DMS79 treated with DMSO at 0.1 percent for 48 hours (cell line): ENCODE measurements around the gene ATP5F1E.
"Not testable (repeated sequence)": the region's sequence is repeated elsewhere in the genome, so short reads cannot be mapped to it uniquely, and the experiment has no call there.

Experiments used
- DNase-seq: peaks from one replicate; lab custom pipeline; 2025; lab: John Stamatoyannopoulos, UW

The ATP5F1E gene

DNA sequence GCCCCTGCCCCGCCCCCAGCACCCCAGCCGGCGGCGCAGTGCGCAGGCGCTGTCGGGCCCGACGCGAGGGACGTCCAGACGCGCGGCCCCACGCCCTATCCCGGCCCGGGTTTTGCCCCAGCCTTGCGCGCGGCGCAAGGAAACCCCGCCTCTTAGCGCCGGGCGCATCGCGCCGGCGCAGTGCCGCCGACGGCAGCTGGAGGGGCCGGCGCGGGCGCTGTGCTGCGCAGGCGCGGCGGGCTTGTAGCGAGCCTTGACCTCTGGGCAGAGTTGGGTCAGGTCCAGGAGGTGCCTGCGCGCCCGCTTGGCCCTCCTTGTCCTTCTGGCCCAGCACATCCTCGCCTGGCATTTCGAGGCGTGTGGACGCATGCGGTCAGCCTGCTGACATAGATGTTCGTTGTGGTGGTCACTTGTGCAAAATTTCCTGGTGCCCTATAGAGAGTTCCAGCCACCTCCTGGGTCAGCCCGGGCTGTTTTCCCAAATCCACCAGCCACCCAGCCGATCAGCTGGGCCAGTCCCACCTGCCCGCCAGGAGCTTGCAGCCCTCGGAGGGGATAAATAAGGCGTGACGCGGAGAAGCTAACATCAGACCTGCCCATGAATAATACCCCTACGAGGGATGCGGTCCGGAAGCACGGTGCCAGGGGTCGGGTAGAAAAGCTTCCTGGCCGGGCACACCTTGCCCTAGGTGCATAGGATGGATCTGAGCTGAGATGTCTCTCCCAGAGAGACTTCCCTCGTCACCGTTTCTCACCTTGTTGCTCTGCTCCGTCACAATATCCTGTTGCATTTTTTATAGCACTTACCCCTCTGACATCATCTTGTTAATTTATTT lies 10.9 kb upstream of the ATP5F1E start:
- DNase-seq: peak; percentile 52

DNA sequence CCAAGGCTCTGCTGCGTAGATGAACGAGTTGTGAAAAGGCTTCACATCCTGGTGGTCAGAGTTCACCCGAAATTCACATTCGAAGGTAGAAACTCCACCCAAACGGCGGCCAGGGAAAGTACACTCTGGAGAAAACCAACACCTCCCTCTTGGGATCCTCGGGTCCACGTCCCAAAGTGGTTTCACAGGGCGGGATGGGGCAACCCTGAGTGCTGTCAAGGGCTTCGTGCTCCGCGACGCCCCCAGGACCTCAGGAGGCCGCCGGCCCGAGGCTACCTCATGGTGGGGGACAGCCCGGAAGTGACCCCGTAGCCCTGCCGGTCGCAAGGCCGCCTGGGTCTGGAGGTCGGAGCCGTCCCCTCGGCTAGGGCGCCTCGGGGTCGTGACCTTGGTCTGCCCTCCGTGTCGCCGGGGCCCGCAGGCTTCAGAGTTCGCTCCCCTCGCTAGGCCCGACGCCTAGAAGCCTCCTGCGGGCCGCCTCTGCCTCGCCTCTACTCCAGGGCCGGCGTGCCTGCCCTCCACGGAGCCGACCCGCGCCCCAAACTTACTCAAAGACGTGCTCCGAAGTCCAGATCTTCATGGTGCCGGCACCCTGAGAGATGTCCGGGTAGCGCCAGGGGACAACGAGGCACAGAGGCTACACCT lies 10.1 kb upstream of the ATP5F1E start, which contains the start of gene PRELID3B:
PRELID3B (minus strand) TSS at position 636 of the 645 bp plus-strand sequence; CDS start at position 580, 56 bp downstream.
- DNase-seq: no peak

DNA sequence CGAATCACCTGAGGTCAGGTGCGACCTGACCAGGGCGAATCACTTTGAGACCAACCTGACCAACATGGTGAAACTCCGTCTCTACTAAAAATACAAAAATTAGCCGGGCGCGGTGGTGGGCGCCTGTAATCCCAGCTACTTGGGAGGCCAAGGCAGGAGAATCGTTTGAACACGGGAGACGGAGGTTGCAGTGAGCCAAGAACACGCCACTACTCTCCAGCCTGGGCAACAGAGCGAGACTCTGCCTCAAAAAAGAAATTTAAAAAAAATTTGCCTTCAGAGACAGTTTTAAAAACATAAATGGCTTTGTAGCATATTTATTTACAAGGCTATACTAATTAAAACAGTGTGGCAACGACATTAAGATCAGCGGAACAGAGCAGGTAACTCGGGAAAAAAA lies 9.4 kb upstream of the ATP5F1E start:
- DNase-seq: not testable (repeated sequence)

DNA sequence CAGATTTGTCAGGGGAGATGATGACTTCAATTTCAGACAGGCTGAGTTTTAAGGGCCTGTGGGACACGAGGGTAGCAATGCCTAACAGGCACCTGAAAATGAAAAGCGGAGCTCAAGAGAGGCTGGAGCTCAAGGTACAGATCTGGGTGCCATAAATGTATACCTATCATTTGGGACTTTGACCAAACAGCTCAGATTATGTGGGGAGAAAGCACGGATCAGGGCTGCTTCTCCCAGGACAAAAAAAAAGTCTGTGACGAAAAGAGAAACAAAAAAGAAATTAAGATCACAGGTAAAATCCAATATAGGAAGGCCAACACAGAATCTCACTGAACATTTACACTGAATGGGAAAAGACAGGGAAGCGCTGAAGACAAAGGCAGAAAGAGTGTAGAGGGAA lies 8.5 kb upstream of the ATP5F1E start:
- no peak for DNase-seq

DNA sequence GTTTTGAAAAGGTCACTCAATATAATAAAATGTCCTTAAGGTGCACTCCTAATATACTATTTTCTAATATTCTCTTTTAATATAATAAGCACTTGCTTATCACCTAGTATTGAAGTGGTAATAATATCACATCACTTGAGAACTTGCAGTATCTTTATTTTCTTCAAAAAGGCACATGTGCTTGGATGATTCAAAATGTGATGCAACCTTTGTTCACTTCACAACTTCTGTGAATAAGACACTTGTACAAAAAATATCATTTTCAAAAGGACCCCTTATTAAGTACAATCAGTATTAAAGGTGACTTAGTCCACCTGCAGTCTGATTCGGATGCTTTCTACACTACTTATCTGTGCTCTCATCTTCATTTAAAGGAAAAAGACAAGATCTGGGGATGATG lies 7.1 kb upstream of the ATP5F1E start:
- no peak for DNase-seq

DNA sequence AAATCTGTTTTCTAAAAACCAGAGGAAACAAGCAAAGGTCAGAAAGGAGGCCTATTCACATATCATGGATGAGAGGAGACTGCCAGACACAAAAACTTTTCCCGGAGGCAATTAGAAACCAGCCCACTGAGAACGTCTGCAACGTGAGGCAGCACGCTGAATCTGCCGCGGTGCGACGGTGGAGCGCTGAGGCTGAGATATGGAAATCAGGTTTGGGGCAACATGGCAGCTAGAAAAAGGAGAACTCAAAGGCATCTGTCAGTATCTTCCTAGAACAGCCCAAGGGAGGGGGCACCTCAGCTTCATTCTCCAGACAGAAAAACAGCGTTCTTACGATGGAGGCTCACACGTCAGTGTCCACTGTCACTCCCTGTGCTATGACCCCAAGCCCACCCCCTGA lies 5.3 kb upstream of the ATP5F1E start:
- DNase-seq: no peak

DNA sequence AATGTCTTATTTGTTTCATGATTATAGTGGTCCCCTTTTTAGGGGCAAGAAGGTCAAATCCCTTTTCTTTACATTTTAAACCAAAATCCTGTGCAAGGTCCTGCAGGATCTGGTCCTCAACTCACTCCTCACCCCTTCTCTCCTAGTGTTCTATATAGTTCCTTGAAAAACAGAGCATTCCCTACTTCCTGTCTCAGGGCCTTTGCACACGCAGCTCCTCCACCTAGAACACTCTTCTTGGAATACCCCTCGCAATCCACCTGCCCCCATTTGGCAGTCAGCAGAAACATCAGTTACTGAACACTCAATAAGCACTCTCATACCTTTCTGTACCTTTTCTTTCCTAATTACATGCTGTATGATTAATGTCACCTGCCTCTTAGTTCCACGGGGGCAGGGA lies 3.2 kb upstream of the ATP5F1E start:
- DNase-seq: no peak

DNA sequence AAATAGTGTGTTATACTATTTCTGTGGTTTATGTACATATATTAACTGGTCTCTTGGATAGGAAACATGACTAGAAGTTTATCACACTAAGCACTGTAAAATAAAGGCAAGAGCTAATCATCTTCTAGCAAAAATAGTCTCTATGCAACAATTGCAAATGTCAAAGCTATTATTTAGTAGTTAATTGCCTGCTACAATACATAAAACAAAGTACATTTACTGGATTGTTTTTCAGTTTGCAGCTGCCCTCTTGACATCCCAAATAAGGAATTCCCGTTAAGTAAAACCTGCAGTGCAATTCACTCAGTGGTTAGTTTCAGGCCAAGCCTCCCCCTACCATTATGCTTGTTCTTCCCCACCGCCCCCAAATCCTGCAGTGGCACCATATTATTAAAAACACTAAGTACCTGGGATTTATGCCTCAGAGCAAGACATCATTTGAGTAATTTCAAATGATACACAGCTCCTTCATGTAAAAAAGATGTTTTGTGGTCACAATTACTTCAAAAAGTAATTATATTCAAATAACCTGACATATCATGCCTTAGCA lies 1.6 kb upstream of the ATP5F1E start:
- no peak for DNase-seq

DNA sequence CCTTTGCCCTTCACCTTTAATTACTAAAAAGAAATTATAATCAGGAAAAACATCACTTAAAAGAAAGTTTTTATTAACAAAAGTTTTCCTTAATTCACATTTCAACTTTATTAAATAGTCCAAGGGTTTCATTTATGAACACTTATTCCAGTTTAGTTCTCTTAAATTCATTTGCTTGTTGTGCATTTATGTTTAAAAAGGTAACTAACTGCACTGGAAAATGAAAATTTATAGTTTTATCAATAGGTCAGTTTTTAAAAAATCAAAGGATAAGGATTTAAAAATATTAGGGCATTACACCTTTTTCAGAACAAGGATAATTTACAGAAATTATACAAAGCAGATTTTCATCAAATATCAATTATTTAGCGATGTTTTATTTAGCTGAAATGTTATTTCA lies 958 bp upstream of the ATP5F1E start:
- no peak for DNase-seq

DNA sequence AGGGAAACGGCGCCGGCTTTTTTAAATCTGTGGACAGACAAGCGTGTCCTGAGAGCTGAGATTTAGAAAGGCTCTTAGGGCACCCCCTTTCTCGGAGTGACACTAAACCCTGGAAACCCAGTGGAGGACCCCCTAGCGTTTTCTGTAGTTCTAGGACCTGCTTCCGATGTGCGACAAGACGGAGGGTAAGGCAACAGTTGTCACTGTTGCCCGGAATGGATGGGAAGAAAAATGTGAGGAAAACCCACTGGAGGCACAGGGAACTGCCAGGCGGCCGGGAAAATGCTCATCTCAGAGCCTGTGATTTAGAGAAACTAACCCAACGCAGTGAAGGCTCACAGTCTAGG lies 551 bp upstream of the ATP5F1E start:
- DNase-seq: no peak

DNA sequence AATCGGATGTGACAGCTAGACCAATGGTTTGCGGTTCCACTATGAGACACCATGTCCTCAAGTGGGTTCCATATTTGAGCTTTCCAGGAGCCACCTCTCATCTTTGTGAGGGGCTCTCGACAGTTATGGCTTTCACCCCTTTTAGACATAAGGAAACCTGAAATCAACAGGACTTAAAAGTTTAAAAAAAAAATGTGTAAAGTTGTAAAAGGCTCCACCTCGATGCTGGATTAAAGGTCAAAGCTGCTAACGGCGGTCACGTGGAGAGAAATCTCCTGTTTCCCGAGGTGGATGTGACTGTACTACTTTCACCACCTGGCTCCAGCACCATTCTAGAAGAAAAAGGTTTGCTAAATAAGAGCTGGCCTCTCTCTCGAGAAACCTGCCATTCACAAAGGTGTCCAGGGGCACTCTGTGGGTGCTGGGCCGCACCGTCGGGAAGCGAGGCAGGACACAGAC lies 542 bp downstream of the ATP5F1E start:
- DNase-seq: no peak

DNA sequence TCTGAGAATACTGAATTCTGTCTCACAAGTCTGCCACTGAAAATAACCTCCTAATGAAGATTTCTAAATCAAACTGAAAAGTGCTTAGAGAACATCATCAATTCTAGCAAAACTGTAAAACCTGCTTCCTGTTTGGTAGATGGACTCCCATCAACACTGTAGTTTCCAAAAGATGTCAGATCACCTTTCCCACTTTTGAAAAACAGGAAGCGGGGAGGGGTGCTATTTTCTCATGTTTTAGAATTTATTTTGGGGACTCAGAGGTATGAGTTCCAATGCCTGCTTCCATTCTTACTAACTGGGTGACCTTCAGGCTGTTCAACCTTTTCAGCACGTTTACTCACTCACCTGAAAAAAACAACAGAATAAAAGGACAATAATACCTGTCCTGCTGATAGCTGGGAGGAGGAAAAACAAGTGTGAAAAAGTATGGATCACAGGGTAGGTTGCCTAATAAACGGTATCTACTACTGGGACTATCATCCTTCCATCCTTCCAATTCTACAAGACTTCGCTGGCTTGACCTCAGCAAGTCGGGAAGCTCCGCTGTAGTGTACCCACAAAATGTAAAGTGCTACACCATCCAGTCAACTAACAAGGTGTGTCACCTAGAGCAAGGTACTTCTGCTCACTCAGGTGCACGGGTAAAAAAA lies 1.1 kb downstream of the ATP5F1E start:
- DNase-seq: no peak

DNA sequence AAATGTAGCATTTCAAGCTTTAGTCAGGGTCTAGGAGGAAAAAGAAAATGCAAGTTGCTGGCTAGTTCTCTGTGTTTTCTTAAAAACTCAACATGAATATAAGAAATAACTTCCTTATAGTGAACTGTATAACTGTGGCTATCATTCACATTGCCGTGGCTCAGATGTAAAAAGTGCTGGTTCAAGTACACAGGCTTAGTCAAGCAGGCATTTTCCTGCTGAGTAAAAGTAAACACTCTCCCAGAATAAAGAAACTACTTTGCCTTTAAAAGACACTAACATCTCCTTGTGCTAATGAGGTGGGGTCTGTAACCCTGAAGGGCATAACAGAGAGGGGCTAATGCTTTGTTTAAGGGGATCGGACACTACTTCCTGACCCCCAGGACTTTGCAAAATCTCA lies 3.3 kb downstream of the ATP5F1E start:
- DNase-seq: no peak

DNA sequence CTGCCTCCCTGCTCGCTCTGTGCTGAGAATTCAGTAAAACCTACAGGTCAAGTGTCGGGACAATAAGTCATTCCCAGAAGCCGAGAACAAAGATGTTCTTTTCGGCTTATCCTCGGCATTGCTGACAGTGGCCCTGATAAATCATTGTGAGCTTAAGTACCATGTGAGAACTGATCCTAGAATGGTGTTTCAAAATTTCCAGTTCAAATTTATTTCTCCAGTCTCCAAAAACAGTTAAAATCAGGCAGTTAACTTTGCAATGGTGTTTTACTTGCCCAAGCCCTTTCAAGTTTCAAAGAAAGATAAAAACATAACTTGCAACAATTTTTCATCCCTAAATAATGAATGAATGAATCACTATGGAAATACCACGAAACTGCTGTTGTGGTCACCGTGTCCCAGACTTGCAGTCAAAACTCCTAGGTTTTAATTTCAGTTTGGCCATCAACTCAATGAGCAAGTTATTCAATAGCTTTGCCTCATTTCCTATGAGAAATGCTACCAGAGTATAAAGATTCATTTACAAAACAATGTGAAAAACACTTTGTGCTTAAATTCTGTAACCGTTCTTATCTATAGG lies 4.3 kb downstream of the ATP5F1E start:
- no peak for DNase-seq

DNA sequence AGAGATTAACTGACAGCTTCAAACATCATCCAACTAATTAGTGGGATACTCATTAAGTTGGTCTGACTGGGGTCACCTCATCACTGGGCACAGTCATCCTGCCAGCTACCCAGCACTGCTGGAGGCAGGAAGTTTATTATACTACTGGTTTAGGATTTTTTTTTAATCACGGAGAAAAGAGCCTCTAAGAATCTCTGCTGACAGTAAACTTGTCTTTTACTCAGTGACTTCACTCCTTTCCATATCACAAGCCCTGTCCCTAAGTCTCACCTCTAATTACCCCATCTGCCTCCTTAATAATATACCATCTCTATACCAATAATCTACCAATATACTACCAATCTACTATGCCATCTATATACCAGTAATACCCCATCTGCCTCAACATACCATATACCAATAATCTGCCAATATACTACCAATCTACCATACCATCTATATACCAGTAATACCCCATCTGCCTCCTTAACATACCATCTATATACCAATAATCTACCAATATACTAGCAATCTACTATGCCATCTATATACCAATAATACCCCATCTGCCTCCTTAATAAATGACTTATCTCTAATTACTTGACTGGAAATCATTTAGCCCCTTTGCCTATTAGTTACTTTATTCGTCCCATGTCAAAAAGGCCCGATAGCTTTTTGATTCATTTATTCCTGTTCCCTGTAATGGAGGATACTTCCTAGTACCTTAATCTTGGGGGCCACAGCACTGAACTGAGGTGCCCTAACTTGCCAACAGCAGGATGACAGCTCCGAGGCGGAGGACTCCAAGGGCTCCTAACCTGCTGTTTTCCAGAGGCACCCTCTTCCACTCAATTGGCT lies 5.0 kb downstream of the ATP5F1E start:
- DNase-seq: no peak

DNA sequence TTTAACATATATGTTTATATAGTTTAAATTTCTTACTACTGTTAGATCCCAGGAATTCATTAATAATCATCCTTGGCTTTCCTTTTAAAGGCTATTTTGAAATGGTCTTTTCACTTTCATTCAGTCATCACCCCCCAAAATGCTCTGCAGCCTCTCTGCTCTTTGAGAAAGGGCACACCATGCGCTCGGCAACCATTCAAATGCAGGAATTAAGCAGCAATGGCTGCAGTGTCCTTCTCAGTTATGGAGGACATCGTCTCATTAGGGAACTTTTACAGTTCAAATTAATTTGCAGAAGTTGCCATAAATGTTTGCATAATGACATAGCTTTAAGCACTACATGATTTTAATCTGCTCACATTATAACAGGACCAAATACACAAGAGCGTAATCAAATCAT lies 6.6 kb downstream of the ATP5F1E start:
- DNase-seq: no peak

DNA sequence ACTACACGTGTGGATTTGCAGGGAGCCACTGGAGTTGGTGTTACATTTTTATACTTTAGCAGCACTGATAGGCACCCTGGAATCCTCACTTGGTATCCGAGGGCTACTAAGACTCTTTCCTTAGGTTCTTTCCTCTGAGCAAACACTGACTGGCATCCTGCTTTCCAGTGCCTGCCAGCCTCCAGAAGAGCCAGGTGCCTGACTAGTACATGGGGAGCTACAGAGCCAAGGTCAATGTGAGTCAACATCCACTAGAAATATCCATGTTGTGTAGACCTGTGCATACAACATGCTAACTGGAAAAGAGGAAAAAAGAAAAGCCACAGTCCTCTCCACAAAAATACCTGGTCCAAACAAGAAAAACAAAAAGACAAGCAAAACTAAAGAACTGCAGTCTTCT lies 7.0 kb downstream of the ATP5F1E start:
- no peak for DNase-seq

DNA sequence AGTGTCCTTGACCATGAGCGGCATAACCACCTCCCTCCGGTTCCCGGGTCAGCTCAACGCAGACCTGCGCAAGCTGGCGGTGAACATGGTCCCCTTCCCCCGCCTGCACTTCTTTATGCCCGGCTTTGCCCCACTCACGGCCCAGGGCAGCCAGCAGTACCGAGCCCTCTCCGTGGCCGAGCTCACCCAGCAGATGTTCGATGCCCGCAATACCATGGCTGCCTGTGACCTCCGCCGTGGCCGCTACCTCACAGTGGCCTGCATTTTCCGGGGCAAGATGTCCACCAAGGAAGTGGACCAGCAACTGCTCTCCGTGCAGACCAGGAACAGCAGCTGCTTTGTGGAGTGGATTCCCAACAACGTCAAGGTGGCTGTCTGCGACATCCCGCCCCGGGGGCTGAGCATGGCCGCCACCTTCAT lies 8.0 kb downstream of the ATP5F1E start:
- DNase-seq: no peak

DNA sequence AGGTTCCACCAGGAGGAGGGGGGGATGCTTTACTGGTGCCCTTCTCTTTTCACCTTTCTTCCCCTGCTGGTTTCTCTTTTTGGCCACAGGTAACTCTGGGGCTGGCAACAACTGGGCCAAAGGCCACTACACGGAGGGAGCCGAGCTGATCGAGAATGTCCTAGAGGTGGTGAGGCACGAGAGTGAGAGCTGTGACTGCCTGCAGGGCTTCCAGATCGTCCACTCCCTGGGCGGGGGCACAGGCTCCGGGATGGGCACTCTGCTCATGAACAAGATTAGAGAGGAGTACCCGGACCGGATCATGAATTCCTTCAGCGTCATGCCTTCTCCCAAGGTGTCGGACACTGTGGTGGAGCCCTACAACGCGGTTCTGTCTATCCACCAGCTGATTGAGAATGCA lies 8.5 kb downstream of the ATP5F1E start:
- no peak for DNase-seq

DNA sequence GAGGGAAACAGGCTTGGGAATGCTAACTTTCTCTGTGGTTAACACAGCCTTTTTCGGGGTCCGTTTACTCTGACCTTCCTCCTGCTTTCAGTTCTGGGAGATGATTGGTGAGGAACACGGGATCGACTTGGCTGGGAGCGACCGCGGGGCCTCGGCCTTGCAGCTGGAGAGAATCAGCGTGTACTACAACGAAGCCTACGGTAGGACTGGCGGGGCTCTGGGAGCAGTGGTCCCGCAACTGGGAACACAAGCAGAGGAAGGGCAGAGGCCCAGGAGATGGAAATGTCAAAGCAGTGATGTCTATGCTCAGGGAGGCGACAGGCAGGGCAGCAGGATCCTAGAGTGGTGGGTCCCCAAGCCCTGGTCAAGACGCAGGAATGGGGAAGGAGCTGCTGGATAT lies 9.4 kb downstream of the ATP5F1E start:
- no peak for DNase-seq

DNA sequence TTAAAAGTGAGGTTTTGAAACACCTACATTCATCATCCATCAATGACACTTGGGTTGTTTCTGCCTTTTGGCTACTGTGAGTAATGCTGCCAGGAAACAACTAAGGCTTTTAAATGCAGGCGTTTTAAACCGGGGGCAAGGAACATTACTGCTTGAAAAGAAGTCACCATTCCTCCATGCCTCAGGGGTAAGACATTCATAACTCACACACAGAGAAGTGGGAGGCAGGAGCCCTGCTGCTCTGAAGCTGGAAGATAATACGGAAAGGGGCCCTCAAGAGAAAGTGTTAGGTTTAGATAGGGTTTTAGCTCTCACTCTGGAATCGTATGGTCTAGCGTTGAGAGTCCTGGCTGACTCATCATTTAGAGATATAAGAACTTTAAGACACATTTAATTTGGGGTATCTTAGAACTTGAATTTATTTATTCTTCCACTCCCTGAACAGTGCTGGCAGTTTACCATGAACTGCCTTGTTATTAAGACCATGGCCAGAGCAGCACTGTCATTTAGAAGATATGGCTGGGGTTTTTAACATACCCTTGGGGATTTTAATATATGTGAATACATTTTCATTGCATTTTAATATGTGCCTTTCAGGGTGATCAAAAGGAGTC lies 11.1 kb downstream of the ATP5F1E start:
- DNase-seq: no peak
